ENCODE data around the gene ALPK1. TPM values are rescaled to one million over a fixed set of nuclear protein-coding genes. Genes with fewer than 3 reads are reported as not detected.

The ALPK1 gene
- total RNA-seq, 4 donors from 2014 or later: 12.1 to 23.7 (median 16.3) TPM

DNA sequence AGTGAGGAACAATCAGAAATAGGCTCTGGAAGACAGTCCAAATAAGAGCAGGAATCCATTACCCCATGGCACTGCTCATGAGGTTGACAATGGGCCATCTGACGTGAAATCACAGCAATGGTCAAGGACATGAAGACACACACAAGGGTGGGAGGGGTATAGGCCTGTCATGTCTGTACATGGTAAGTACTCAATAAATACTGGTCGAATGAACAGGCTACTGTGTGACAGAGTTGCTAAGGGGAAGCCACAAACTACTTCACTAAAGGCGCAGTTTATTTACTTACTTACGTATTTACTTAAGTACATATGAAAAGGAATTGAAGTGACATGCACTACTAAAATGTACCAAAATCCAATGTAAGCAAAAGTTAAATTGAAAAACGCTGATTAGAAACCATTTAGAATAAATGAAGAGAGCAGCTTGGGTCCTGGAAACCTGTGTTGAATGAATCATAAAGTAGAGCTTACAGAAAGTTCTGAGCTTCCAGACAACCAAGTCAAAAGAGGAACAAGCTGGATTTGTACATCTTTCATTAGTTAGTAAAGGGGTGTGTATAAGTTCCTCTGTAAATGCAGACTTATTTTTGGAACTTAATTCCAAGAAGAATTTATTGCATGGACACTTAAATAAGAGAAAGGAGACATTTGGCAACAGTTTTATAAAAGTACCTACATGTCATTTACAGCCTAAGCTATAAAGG is 32.7 kb downstream of the ALPK1 start:
- Histone ChIP-seq H3K9me3 (no peaks in the 10 kb centered on the region), H3K4me1 (no peaks in the 10 kb centered on the region), H3K36me3 (peaks cover 0 to 31% of the 10 kb centered on the region in 2 donors), H3K27ac (no peak overlapping the region), H3K27me3 (no peaks in the 10 kb centered on the region), H3K4me3 (no peak overlapping the region)
- WGBS, 2 donors (ENCODE audit: low coverage in 1 of 2): 82 to 83% methylated on average over 5 of the region's 5 CpGs
- TF ChIP-seq POLR2A (IDR thresholded peaks at IDR 0.05) (no peak), EP300 (IDR thresholded peaks at IDR 0.05) (no peak), POLR2AphosphoS5 (IDR thresholded peaks at IDR 0.05) (no peak)
- TF ChIP-seq, protein P1, sequence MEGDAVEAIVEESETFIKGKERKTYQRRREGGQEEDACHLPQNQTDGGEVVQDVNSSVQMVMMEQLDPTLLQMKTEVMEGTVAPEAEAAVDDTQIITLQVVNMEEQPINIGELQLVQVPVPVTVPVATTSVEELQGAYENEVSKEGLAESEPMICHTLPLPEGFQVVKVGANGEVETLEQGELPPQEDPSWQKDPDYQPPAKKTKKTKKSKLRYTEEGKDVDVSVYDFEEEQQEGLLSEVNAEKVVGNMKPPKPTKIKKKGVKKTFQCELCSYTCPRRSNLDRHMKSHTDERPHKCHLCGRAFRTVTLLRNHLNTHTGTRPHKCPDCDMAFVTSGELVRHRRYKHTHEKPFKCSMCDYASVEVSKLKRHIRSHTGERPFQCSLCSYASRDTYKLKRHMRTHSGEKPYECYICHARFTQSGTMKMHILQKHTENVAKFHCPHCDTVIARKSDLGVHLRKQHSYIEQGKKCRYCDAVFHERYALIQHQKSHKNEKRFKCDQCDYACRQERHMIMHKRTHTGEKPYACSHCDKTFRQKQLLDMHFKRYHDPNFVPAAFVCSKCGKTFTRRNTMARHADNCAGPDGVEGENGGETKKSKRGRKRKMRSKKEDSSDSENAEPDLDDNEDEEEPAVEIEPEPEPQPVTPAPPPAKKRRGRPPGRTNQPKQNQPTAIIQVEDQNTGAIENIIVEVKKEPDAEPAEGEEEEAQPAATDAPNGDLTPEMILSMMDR (IDR thresholded peaks at IDR 0.05): no peak
- ATAC-seq: no peak

DNA sequence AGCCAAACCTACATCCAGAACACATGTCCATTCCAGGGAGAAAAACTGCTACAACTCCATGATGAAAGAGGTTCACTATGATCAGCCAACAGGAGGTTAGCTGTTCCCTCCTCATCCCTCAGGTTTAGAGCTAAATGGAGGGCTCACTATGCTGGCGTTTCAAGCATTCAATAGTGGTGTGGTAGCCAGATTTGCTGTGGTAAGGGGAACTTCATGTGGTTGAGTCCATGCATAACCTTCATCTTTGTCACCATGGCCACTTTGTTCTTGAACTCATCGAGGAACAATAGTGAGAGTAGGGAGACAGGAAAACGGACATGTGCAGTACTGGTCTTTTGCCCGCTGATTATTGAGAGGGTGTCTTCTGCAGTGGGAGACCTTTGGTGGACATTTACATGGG is 33.8 kb downstream of the ALPK1 start:
- 93 to 100% methylated on average over 2 to 3 of the region's 4 CpGs for WGBS, 2 donors (ENCODE audit: low coverage in 1 of 2)

DNA sequence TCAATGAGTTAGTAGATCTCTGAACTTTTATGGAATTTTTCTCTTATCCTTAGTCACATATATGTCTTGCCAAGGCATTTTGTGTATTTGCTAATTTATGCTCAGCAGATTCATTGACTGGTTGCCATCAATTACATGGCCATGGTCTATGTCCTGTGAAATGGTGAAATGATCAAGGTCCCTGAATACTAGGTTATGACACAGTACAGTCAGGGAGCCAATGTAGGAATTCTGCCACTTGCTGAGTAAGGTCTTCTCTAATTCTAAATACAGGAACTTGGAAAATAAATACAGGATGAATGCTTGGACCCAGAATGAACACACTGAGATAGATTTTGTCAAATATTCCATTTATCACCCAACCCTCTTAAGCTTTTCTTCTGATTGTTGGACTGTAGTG is 35.2 kb downstream of the ALPK1 start:
- no peak overlapping the region for H3K27ac ChIP-seq
- H3K36me3 ChIP-seq: peaks cover 0 to 8% of the 10 kb centered on the region in 2 donors
- H3K4me1 ChIP-seq: no peaks in the 10 kb centered on the region
- no peaks in the 10 kb centered on the region for H3K27me3 ChIP-seq
- H3K4me3 ChIP-seq: no peak overlapping the region
- no peak for ATAC-seq
- H3K9me3 ChIP-seq: no peaks in the 10 kb centered on the region
- TF ChIP-seq EP300 (IDR thresholded peaks at IDR 0.05): no peak
- TF ChIP-seq, protein P1 (IDR thresholded peaks at IDR 0.05): no peak
- no peak for TF ChIP-seq POLR2AphosphoS5 (IDR thresholded peaks at IDR 0.05)
- no peak for TF ChIP-seq POLR2A (IDR thresholded peaks at IDR 0.05)

More for the DNA sequence above, 33.8 kb downstream of the ALPK1 start:
- no peak overlapping the region for H3K4me3 ChIP-seq
- TF ChIP-seq EP300 (IDR thresholded peaks at IDR 0.05): no peak
- TF ChIP-seq, protein P1 (IDR thresholded peaks at IDR 0.05): no peak
- TF ChIP-seq POLR2AphosphoS5 (IDR thresholded peaks at IDR 0.05): no peak
- no peak for TF ChIP-seq POLR2A (IDR thresholded peaks at IDR 0.05)
- no peak for ATAC-seq
- H3K27me3 ChIP-seq: no peaks in the 10 kb centered on the region
- H3K27ac ChIP-seq: no peak overlapping the region
- H3K36me3 ChIP-seq: peaks cover 0 to 20% of the 10 kb centered on the region in 2 donors
- no peaks in the 10 kb centered on the region for H3K9me3 ChIP-seq
- no peaks in the 10 kb centered on the region for H3K4me1 ChIP-seq

DNA sequence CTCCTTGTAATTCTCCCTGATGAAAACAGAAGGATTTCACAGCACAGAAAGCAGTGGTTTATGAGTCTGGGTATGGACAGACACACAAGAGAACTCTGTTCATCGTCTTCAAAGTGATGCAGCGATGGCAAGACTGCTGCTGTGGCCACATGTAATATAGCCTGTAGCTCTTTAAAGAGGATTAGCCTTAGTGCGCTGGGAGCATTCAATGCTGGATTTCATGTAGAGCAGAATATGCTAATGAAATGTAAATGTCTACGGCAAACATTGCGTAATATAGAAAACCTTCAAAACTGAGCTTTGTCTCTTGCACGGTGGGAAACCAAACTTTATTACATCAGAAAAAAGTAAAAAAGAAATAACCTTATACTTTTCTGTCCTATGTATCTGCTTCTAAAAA is 42.9 kb downstream of the ALPK1 start:
- TF ChIP-seq EP300 (IDR thresholded peaks at IDR 0.05): no peak
- TF ChIP-seq POLR2AphosphoS5 (IDR thresholded peaks at IDR 0.05): no peak
- no peak for TF ChIP-seq POLR2A (IDR thresholded peaks at IDR 0.05)
- TF ChIP-seq, protein P1 (IDR thresholded peaks at IDR 0.05): no peak
- ATAC-seq: no peak
- 82 to 89% methylated on average over 6 of the region's 6 CpGs for WGBS, 2 donors (ENCODE audit: low coverage in 1 of 2)
- H3K9me3 ChIP-seq: no peaks in the 10 kb centered on the region
- H3K27ac ChIP-seq: no peak overlapping the region
- H3K4me3 ChIP-seq: no peak overlapping the region
- no peaks in the 10 kb centered on the region for H3K27me3 ChIP-seq
- H3K4me1 ChIP-seq: no peaks in the 10 kb centered on the region
- no peaks in the 10 kb centered on the region for H3K36me3 ChIP-seq

DNA sequence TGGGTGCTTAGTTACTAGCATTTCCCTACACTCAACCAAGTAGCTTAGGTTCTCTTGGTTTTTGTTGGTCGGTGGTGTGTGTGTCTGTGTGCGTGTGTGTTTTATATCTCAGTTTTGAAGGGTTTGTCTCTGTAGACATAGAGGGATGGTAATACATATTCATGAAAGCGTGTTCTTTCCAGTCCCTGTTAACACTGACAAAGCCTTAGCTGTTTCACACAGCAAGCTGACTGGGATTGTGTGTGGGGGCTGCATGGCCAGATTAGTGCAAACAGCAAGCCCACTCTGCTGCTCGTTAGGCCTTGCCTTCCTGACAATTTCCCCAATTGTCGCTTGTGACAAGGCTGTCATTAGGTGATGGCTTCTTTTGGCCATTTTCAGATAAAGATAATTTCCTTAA is 43.9 kb downstream of the ALPK1 start:
- Histone ChIP-seq H3K9me3 (no peaks in the 10 kb centered on the region), H3K36me3 (no peaks in the 10 kb centered on the region), H3K27me3 (no peaks in the 10 kb centered on the region), H3K27ac (no peak overlapping the region), H3K4me3 (no peak overlapping the region), H3K4me1 (no peaks in the 10 kb centered on the region)
- WGBS, 2 donors (ENCODE audit: low coverage in 1 of 2): 70 to 91% methylated on average over 4 to 5 of the region's 5 CpGs
- no peak for ATAC-seq
- TF ChIP-seq POLR2A (IDR thresholded peaks at IDR 0.05): no peak
- TF ChIP-seq, protein P1 (IDR thresholded peaks at IDR 0.05): no peak
- no peak for TF ChIP-seq EP300 (IDR thresholded peaks at IDR 0.05)
- no peak for TF ChIP-seq POLR2AphosphoS5 (IDR thresholded peaks at IDR 0.05)
